DOHH2 (cell line): ENCODE results near the gene OPN4.

Experiments
- EZH2phosphoT487 ChIP-seq: fragments of 200-600 bp; sonication (generic); IDR thresholded peaks from 2 replicates; pipeline ENCODE4 v1.6.1; 2017; ENCODE audit warnings: borderline replicate concordance, mild to moderate bottlenecking, antibody characterized with exemption, low read length, moderate library complexity, mixed read lengths
- TF ChIP-seq, protein P1 (sequence below): fragments of 200-600 bp; sonication (generic); IDR thresholded peaks from one replicate; pipeline ENCODE4 v1.5.1; 2014; ENCODE audit warnings: antibody characterized with exemption, mild to moderate bottlenecking, low read depth, low read length; ENCODE audit not compliant: poor library complexity, severe bottlenecking

DNA sequence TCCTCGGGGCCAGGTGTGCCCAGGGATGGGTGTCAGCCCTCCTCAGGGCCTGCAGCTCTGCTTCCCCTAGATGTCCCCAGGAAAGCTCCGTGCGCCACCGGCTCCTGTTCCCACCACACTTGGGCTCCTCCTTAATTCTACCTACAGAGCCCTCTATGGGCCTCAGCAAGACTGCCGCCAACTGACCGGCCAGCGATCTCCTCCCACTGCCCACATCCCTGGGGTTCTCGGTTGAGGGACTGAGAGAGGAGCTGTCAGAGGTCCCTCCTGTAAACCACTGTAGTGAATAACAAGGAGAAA, 8.6 kb downstream of the OPN4 start:
- TF ChIP-seq, protein P1, sequence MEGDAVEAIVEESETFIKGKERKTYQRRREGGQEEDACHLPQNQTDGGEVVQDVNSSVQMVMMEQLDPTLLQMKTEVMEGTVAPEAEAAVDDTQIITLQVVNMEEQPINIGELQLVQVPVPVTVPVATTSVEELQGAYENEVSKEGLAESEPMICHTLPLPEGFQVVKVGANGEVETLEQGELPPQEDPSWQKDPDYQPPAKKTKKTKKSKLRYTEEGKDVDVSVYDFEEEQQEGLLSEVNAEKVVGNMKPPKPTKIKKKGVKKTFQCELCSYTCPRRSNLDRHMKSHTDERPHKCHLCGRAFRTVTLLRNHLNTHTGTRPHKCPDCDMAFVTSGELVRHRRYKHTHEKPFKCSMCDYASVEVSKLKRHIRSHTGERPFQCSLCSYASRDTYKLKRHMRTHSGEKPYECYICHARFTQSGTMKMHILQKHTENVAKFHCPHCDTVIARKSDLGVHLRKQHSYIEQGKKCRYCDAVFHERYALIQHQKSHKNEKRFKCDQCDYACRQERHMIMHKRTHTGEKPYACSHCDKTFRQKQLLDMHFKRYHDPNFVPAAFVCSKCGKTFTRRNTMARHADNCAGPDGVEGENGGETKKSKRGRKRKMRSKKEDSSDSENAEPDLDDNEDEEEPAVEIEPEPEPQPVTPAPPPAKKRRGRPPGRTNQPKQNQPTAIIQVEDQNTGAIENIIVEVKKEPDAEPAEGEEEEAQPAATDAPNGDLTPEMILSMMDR = no peak
- TF ChIP-seq EZH2phosphoT487 = no peak
